Femur (tissue), 1 donor: Measurements from ENCODE around the gene TMEM94.
"Not testable (repeated sequence)": the region's sequence is repeated elsewhere in the genome, so short reads cannot be mapped to it uniquely, and the experiment has no call there.

ENCODE experiments used
- DNase-seq: peaks from one replicate; pipeline ENCODE4 v3.0.0-alpha.2; 2017

Gene TMEM94

GRCh38 chr17:75513641-75514000, 57.2 kb downstream of the TMEM94 start:
- DNase-seq = peak; percentile 36

DNA sequence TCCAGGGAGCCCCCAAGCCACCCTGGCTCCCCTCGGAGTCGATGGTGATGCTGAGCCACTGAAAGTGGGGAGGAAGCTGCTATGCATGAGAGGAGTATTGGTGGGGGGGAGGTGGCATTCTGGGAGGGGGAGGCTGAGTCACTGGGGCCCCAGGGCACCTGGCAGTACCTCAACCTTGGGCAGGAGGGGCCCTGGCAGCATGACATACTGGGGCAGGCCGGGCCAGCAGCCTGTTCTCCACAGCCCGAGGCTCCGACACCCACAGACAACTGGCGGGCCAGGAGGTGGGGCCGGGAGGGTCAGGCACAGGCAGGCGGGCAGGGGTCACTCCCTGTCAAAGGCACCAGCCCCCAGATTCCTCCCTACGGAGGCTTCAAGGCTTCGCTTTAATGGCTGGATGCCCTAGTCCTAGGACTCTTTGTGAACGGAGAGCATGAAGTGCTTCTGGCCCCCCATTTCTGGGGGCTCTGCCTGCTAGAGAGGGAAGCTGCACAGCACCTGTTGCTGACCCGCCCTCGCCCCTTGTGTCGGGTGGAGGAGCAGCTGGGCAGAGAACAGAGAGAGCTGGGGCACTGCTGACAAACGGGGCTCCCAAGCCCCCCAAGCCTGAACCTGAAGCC, 58.0 kb downstream of the TMEM94 start:
- DNase-seq = peak; percentile 45

- peak; percentile 59 for DNase-seq
Observed at GRCh38 chr17:75514919-75515495, 58.6 kb downstream of the TMEM94 start.

GRCh38 chr17:75515496-75516254, 59.2 kb downstream of the TMEM94 start, which contains the start of gene CASKIN2:
Gene CASKIN2, minus strand, starts transcription at chr17:75515537. Its CDS starts 1,733 bp downstream, at chr17:75513804.
- DNase-seq = peak; percentile 97

DNA sequence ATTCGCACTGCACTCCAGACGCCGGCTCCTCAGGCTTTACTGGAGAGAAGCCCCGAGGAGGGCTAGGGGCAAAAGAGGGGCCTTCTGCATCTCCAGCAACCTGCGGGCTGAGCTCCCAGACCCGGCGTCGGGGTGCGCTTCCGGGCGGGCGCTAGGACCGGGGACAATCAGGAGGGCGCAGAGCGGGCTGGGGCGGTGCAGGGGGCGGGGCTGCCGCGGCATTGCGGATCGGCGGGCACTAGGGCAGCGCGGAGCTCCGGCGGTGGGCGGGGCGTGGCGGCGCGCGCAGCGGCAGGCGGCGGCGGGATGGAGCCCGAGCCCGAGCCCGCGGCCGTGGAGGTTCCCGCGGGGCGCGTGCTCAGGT, 59.8 kb downstream of the TMEM94 start, which contains the start of gene TSEN54:
TSS of gene TSEN54 (plus strand) at position 274 of the 364 bp plus-strand sequence. CDS start at position 307, 33 bp downstream.
- DNase-seq = peak; percentile 96

GRCh38 chr17:75516619-75517296, 60.3 kb downstream of the TMEM94 start:
- DNase-seq = peak; percentile 64

- DNase-seq = peak; percentile 27
Observed at GRCh38 chr17:75517297-75517865, 60.9 kb downstream of the TMEM94 start.

GRCh38 chr17:75518201-75518600, 61.8 kb downstream of the TMEM94 start:
- DNase-seq = no peak

- no peak for DNase-seq
Observed at GRCh38 chr17:75518983-75519537, 62.6 kb downstream of the TMEM94 start.

- DNase-seq = not testable (repeated sequence)
Observed at GRCh38 chr17:75520413-75520812, 64.0 kb downstream of the TMEM94 start.

- DNase-seq = peak; percentile 10
Observed at GRCh38 chr17:75521290-75521689, 64.9 kb downstream of the TMEM94 start.

DNA sequence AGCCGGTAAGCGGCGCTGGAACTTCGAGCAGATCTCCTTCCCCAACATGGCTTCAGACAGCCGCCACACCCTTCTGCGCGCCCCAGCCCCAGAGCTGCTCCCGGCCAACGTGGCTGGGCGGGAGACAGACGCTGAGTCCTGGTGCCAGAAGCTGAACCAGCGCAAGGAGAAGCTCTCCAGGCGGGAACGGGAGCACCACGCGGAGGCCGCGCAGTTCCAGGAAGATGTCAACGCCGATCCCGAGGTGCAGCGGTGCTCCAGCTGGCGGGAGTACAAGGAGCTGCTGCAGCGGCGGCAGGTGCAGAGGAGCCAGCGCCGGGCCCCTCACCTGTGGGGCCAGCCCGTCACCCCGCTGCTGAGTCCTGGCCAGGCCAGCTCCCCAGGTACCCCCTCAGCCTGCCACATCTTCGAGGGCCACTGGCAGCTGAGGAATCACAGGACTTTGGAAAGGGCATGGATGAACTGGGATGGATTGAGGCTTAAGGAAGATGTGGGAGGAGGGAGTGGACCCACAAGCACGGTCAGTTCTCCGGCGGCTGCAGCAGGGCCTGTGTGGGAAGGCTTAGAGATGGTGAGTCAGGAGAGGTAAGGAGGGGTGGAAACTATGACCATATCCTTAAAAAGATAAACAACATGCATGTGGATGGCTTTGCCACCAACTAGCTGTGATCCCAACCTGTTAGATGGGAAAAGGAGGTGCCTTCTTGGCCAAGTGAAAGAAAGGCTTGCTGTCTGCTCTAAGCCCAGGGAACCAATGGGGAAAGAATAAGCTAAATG, 65.7 kb downstream of the TMEM94 start:
- peak; percentile 22 for DNase-seq

DNA sequence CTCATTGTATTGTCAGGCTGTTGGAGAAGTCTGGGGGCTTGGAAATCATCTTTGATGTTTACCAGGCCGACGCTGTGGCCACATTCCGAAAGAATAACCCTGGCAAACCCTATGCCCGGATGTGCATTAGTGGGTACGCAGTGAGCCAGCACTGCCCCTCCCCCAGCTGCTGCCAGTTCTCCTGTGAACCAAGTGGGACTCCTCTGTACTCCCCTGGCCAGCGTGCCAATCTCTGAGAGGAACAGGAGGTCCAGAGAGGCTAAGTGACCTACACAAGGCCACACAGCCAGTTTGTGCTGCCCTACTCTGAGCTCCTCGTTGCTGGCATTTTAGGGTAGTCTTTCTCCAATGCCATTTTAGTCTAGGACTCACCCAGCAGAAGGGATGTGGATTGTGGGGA, 67.2 kb downstream of the TMEM94 start:
- DNase-seq = no peak

DNA sequence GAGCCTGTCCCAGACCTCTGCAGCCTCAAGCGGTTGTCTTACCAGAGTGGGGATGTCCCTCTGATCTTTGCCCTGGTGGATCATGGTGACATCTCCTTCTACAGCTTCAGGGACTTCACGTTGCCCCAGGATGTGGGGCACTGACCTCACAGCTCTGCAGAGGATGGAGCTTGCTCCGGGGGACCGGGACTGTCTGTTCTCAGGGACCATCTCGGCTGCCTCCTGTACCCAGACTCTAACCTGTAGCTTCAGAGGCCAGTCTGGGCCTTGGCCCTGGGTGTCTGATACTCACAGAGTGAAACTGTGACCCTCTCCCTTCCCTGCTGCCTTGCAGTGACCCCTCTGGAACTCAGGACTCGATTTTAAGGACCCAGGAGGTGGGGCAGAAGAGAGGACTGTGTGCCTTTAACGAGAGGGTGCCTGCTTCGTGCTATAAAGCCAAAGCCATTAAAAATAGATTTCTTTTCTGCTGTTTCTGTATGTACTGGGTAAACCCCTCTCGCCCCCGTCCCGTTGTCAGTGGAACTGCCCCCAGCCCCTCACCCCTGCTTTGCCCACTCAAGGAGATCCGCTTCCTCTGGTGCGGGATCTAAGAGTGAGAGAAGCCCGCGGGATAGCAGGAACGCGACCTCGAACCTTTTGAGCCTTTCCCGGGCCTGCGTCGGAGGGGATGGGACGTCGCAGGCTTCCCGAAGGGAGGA, 68.0 kb downstream of the TMEM94 start:
- DNase-seq = no peak

GRCh38 chr17:75524970-75525805, 68.8 kb downstream of the TMEM94 start, which contains the start of gene LLGL2:
Gene LLGL2, plus strand, starts transcription at chr17:75525697. Its CDS starts 17,730 bp downstream, at chr17:75543427.
- peak; percentile 73 for DNase-seq

DNA sequence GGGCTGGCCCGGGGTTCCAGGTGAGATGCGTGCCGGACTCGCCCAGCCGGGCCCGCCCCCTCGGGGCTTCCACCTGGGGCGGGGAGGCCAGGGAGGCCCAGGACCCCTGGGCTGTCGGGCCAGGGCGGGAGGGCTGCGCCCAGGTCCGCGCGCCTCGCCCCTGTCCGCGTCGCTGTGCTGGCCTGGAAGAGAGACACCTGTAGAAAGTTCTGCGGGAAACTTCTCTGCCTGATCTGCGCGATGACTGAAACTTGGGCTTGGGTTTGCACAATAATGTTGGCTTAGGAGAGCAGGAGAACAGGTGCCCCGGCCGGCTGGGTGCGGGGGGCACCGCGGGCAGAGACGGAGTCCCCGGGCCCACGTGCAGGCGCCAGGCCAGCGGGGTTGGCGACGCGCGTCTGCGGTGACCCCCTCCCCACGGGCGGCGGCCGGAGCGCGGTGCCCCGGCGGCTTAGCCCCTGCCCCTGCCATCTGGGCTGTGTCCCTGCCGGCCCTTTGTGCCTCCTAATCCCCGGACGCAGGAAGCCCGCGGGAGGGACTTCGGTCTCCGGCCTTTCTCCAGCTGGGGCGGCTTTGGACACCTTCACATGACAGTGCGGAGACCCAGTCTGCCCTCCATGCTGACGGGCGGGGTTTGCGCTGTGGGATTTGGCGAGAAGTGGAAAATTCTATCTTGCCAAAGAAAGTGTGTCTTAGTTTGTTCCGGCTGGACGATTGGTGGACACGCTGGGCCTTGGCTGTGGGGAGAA, 69.5 kb downstream of the TMEM94 start:
- no peak for DNase-seq

- DNase-seq = no peak
Observed at GRCh38 chr17:75526555-75527270, 70.3 kb downstream of the TMEM94 start.

- DNase-seq = no peak
Observed at GRCh38 chr17:75530837-75531720, 74.6 kb downstream of the TMEM94 start.
